Vagina (tissue), 2 donors: Measurements from ENCODE around the gene EMILIN1. TPM values are rescaled to one million over a fixed set of nuclear protein-coding genes. Genes with fewer than 3 reads are reported as not detected.
A peak's percentile ranks its signal among the peaks of the same experiment; 100 is the strongest.

Source experiments
- DNase-seq, 2 donors: peaks; one replicate each; pipeline ENCODE4 v3.0.0-alpha.2; 2017; ENCODE audit errors: extremely low spot score in 2 of 2
- H3K27ac ChIP-seq: fragments of 200-600 bp; sonication (generic); one replicate; pipeline ENCODE4 v1.5.1; 2019
- H3K27me3 ChIP-seq: fragments of 200-600 bp; sonication (generic); one replicate; pipeline ENCODE4 v1.5.1; 2019
- H3K36me3 ChIP-seq, 2 donors: fragments of 200-600 bp; sonication (generic); one replicate each; pipeline ENCODE4 v1.5.1; 2017 to 2019
- H3K4me1 ChIP-seq: fragments of 200-600 bp; sonication (generic); one replicate; pipeline ENCODE4 v1.5.1; 2019
- H3K4me3 ChIP-seq, 2 donors: fragments of 200-600 bp; sonication (generic); 1 replicate in 1 of 2; 2 replicates in 1 of 2; pipeline ENCODE4 v1.5.1; 2016 to 2019
- H3K9me3 ChIP-seq: fragments of 200-600 bp; sonication (generic); one replicate; pipeline ENCODE4 v1.5.1; 2019
- CTCF ChIP-seq, 3 experiments: fragments of 450-650 bp in 2 of 3; fragments of 200-600 bp in 1 of 3; sonication (generic) in 1 of 3; IDR thresholded peaks; one replicate each; pipeline ENCODE4 v1.5.1; 2017 to 2019; ENCODE audit warnings: antibody characterized with exemption in 3 of 3, mild to moderate bottlenecking in 2 of 3, moderate library complexity in 2 of 3
- POLR2A ChIP-seq, 2 donors: fragments of 450-650 bp; IDR thresholded peaks; one replicate each; pipeline ENCODE4 v1.6.1; 2017; ENCODE audit warnings: antibody characterized with exemption in 2 of 2, mild to moderate bottlenecking in 2 of 2, moderate library complexity in 2 of 2
- POLR2AphosphoS5 ChIP-seq, 2 donors: sonication (generic); formaldehyde crosslinking; IDR thresholded peaks; one replicate each; pipeline ENCODE4 v1.9.0; 2017; ENCODE audit warnings: antibody characterized with exemption in 2 of 2, mild to moderate bottlenecking in 2 of 2, low read depth in 1 of 2; ENCODE audit not compliant: insufficient read depth in 1 of 2
- intact Hi-C: fragments of 100-400 bp; cut with DNase I; formaldehyde crosslinking; loops from one replicate; pipeline ENCODE4 v1.15.1; 2023
- total RNA-seq: library from RNA; depleted of rRNA; stranded (reverse); fragments of >200 nt; gene quantifications from one replicate; pipeline ENCODE4 v1.2.3, GENCODE V29; 2016

Gene EMILIN1
- total RNA-seq, 1 donor from 2014 or later: 100 TPM

- no peak for DNase-seq
- no peaks in the 10 kb centered on the region for H3K27me3 ChIP-seq
- peaks cover 40% of the 10 kb centered on the region for H3K4me1 ChIP-seq
- intact Hi-C loops: loop anchor here (2.0 to 10.0 kb wide), 3 partner anchors 36 to 125 kb away; partner anchors contain the start of genes AGBL5 and TMEM214
- TF ChIP-seq CTCF (IDR thresholded peaks at IDR 0.05): no peak
- TF ChIP-seq POLR2A (IDR thresholded peaks at IDR 0.05): no peak
- no peak for TF ChIP-seq POLR2AphosphoS5 (IDR thresholded peaks at IDR 0.05; ENCODE audit: insufficient read depth in 1 of 2, low read depth in 1 of 2)
- H3K4me3 ChIP-seq: peak within 1 kb of the TSS; percentile 58 to 68
- H3K9me3 ChIP-seq: no peaks in the 10 kb centered on the region
- peak within 1 kb of the TSS; percentile 83 for H3K27ac ChIP-seq
- no peaks in the 10 kb centered on the region for H3K36me3 ChIP-seq
These were observed 8.5 kb downstream of the EMILIN1 start, which contains the start of gene KHK for GRCh38 chr2:27086724-27087593. KHK (plus strand) TSS chr2:27086772; CDS start chr2:27087260, 488 bp downstream.

- H3K36me3 ChIP-seq: no peaks in the 10 kb centered on the region
- no peak for TF ChIP-seq CTCF (IDR thresholded peaks at IDR 0.05)
- no peak for TF ChIP-seq POLR2A (IDR thresholded peaks at IDR 0.05)
- TF ChIP-seq POLR2AphosphoS5 (IDR thresholded peaks at IDR 0.05; ENCODE audit: insufficient read depth in 1 of 2, low read depth in 1 of 2): no peak
- intact Hi-C loops: loop anchor here (2.0 to 10.0 kb wide), 3 partner anchors 37 to 126 kb away; partner anchors contain the start of genes AGBL5 and TMEM214
- no peak for DNase-seq
- no peaks in the 10 kb centered on the region for H3K27me3 ChIP-seq
- peaks cover 31% of the 10 kb centered on the region for H3K4me1 ChIP-seq
- no peak overlapping the region for H3K4me3 ChIP-seq
- no peak overlapping the region for H3K27ac ChIP-seq
- no peaks in the 10 kb centered on the region for H3K9me3 ChIP-seq
These were observed 9.5 kb downstream of the EMILIN1 start for GRCh38 chr2:27087823-27088410.

- no peak for TF ChIP-seq POLR2AphosphoS5 (IDR thresholded peaks at IDR 0.05; ENCODE audit: insufficient read depth in 1 of 2, low read depth in 1 of 2)
- TF ChIP-seq CTCF (IDR thresholded peaks at IDR 0.05): no peak
- no peak for TF ChIP-seq POLR2A (IDR thresholded peaks at IDR 0.05)
- Histone ChIP-seq H3K9me3 (no peaks in the 10 kb centered on the region), H3K27me3 (no peaks in the 10 kb centered on the region), H3K36me3 (no peaks in the 10 kb centered on the region), H3K4me3 (no peak overlapping the region), H3K4me1 (peaks cover 29% of the 10 kb centered on the region), H3K27ac (no peak overlapping the region)
- DNase-seq: no peak
- intact Hi-C loops: loop anchor here (5.0 to 10.0 kb wide), 2 partner anchors 54 to 126 kb away; partner anchors contain the start of gene TMEM214
These were observed 10.2 kb downstream of the EMILIN1 start for GRCh38 chr2:27088634-27089033.

GRCh38 chr2:27089111-27089954 lies 10.9 kb downstream of the EMILIN1 start:
- no peak for DNase-seq
- intact Hi-C loops: loop anchor here (5.0 to 10.0 kb wide), 2 partner anchors 55 to 127 kb away; partner anchors contain the start of gene TMEM214
- Histone ChIP-seq H3K9me3 (no peaks in the 10 kb centered on the region), H3K4me1 (peaks cover 26% of the 10 kb centered on the region), H3K4me3 (no peak overlapping the region), H3K27me3 (no peaks in the 10 kb centered on the region), H3K27ac (no peak overlapping the region), H3K36me3 (no peaks in the 10 kb centered on the region)
- TF ChIP-seq POLR2AphosphoS5 (IDR thresholded peaks at IDR 0.05; ENCODE audit: insufficient read depth in 1 of 2, low read depth in 1 of 2) (no peak), CTCF (IDR thresholded peaks at IDR 0.05) (no peak), POLR2A (IDR thresholded peaks at IDR 0.05) (no peak)
